ENCODE measurements around the gene MISP3. TPM values are rescaled to one million over a fixed set of nuclear protein-coding genes. Genes with fewer than 3 reads are reported as not detected.
A peak's percentile ranks its signal among the peaks of the same experiment; 100 is the strongest.

Gene MISP3
- total RNA-seq, 2 donors from 2014 or later, result 1.7 to 2.7 TPM

GRCh38 chr19:14089662-14090508, 17.3 kb downstream of the MISP3 start:
- H3K36me3 ChIP-seq, result peaks cover 11% of the 10 kb centered on the region
- DNase-seq (ENCODE audit: low spot score), result no peak
- TF ChIP-seq CTCF (IDR thresholded peaks at IDR 0.05), result no peak

GRCh38 chr19:14090509-14091080, 18.0 kb downstream of the MISP3 start, which contains the start of gene SAMD1:
Gene SAMD1, minus strand, starts transcription at chr19:14090751.
- no peak for TF ChIP-seq CTCF (IDR thresholded peaks at IDR 0.05)
- Histone ChIP-seq H3K27me3 (replicated peaks; ENCODE audit: insufficient read depth) (no peaks in the 10 kb centered on the region), H3K36me3 (peaks cover 16% of the 10 kb centered on the region), H3K4me1 (ENCODE audit: control insufficient read depth in 1 of 2, low read depth in 2 of 2) (peaks cover 3 to 20% of the 10 kb centered on the region in 2 donors), H3K27ac (peak within 1 kb of the TSS; percentile 83 to 87), H3K9me3 (peaks cover 7% of the 10 kb centered on the region), H3K4me3 (peak within 1 kb of the TSS; percentile 75)
- DNase-seq (ENCODE audit: low spot score) (peak; percentile 78), ATAC-seq (ENCODE audit: insufficient number of reproducible peaks, low FRiP score, low read depth) (peak; percentile 31)

More at GRCh38 chr19:14089662-14090508, 17.3 kb downstream of the MISP3 start:
- H3K4me3 ChIP-seq, result peak overlapping the region; percentile 75
- no peaks in the 10 kb centered on the region for H3K27me3 ChIP-seq (replicated peaks; ENCODE audit: insufficient read depth)
- ATAC-seq (ENCODE audit: insufficient number of reproducible peaks, low FRiP score, low read depth), result no peak
- peaks cover 3 to 20% of the 10 kb centered on the region in 2 donors for H3K4me1 ChIP-seq (ENCODE audit: control insufficient read depth in 1 of 2, low read depth in 2 of 2)
- peak overlapping the region; percentile 58 to 61 for H3K27ac ChIP-seq
- H3K9me3 ChIP-seq, result peaks cover 7% of the 10 kb centered on the region

- Histone ChIP-seq H3K27ac (peak overlapping the region; percentile 83 to 87), H3K27me3 (replicated peaks; ENCODE audit: insufficient read depth) (no peaks in the 10 kb centered on the region), H3K9me3 (peaks cover 7% of the 10 kb centered on the region), H3K4me1 (ENCODE audit: control insufficient read depth in 1 of 2, low read depth in 2 of 2) (peaks cover 3 to 20% of the 10 kb centered on the region in 2 donors), H3K4me3 (peak overlapping the region; percentile 75), H3K36me3 (peaks cover 18% of the 10 kb centered on the region)
- ATAC-seq (ENCODE audit: insufficient number of reproducible peaks, low FRiP score, low read depth), result peak; percentile 47
- DNase-seq (ENCODE audit: low spot score), result no peak
- TF ChIP-seq CTCF (IDR thresholded peaks at IDR 0.05), result peak; percentile 22
Observed at GRCh38 chr19:14091081-14091812, 18.7 kb downstream of the MISP3 start.

- Histone ChIP-seq H3K27ac (peak overlapping the region; percentile 83 to 87), H3K9me3 (peaks cover 7% of the 10 kb centered on the region), H3K27me3 (replicated peaks; ENCODE audit: insufficient read depth) (no peaks in the 10 kb centered on the region), H3K4me3 (peak overlapping the region; percentile 75), H3K4me1 (ENCODE audit: control insufficient read depth in 1 of 2, low read depth in 2 of 2) (peaks cover 3 to 20% of the 10 kb centered on the region in 2 donors), H3K36me3 (peaks cover 22% of the 10 kb centered on the region)
- no peak for TF ChIP-seq CTCF (IDR thresholded peaks at IDR 0.05)
- no peak for ATAC-seq (ENCODE audit: insufficient number of reproducible peaks, low FRiP score, low read depth)
- no peak for DNase-seq (ENCODE audit: low spot score)
Observed at GRCh38 chr19:14091813-14092462, 19.4 kb downstream of the MISP3 start.
